Endothelial cell (in vitro differentiated cells): Measurements from ENCODE around the gene SPTBN4. TPM values are rescaled to one million over a fixed set of nuclear protein-coding genes. Genes with fewer than 3 reads are reported as not detected.

Experiments
- DNase-seq: peaks from one replicate; pipeline ENCODE4 v3.0.0; 2021; ENCODE audit warnings: low spot score
- H3K27ac Mint-ChIP-seq: one replicate; pipeline ENCODE4 v1.8.0; 2021; ENCODE audit warnings: mixed read lengths, inconsistent platforms; ENCODE audit not compliant: unreplicated experiment
- H3K27me3 Mint-ChIP-seq: one replicate; pipeline ENCODE4 v1.8.0; 2021; ENCODE audit warnings: mild to moderate bottlenecking, moderate library complexity, mixed read lengths, inconsistent platforms; ENCODE audit not compliant: unreplicated experiment
- H3K36me3 Mint-ChIP-seq: one replicate; pipeline ENCODE4 v1.8.0; 2021; ENCODE audit warnings: mild to moderate bottlenecking, low read depth, mixed read lengths, inconsistent platforms; ENCODE audit not compliant: unreplicated experiment
- H3K4me1 Mint-ChIP-seq: one replicate; pipeline ENCODE4 v1.8.0; 2021; ENCODE audit warnings: mild to moderate bottlenecking, mixed read lengths, inconsistent platforms; ENCODE audit not compliant: unreplicated experiment
- H3K4me3 Mint-ChIP-seq: one replicate; pipeline ENCODE4 v1.8.0; 2021; ENCODE audit warnings: mild to moderate bottlenecking, mixed read lengths, inconsistent platforms; ENCODE audit not compliant: unreplicated experiment
- H3K9me3 Mint-ChIP-seq: one replicate; pipeline ENCODE4 v1.8.0; 2021; ENCODE audit warnings: mixed read lengths, inconsistent platforms; ENCODE audit not compliant: unreplicated experiment
- total RNA-seq: library from RNA; stranded (reverse); fragmentation: NEBNext Ultra II Directional; extraction: Animal tissue kit (Norgen Biotek cat#: 25700); gene quantifications from one replicate; pipeline ENCODE4 v1.2.1, GENCODE V29; 2021; ENCODE audit not compliant: unreplicated experiment
- TF ChIP-seq, protein P1 (sequence below): fragments of 200-600 bp; sonication (generic); IDR thresholded peaks from one replicate; pipeline ENCODE4 v1.5.0; 2021; ENCODE audit warnings: antibody characterized with exemption; ENCODE audit not compliant: unreplicated experiment

The SPTBN4 gene
- total RNA-seq, 1 donor from 2014 or later, result 0.49 TPM

DNA sequence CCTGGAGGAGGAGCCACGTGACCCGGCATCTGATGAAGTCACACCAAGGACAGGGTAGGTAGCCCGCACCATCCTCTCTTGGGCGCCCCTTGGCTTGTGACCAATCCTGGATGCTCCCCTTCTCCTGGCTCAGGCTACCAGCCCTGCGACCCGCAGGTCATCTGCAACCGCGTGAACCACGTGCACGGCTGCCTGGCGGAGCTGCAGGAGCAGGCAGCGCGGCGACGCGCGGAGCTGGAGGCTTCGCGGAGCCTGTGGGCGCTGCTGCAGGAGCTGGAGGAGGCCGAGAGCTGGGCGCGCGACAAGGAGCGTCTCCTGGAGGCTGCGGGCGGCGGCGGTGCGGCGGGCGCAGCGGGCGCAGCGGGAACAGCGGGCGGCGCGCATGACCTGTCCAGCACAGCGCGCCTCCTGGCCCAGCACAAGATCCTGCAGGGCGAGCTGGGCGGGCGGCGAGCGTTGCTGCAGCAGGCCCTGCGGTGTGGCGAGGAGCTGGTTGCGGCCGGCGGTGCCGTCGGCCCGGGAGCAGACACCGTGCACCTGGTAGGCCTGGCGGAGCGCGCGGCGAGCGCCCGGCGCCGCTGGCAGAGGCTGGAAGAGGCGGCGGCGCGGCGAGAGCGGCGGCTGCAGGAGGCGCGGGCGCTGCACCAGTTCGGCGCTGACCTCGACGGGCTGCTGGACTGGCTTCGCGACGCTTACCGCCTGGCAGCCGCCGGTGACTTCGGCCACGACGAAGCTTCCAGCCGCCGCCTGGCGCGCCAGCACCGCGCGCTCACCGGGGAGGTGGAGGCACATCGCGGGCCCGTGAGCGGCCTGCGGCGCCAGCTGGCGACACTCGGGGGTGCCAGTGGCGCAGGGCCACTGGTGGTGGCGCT lies 45.9 kb downstream of the SPTBN4 start:
- peak; percentile 52 for DNase-seq
- TF ChIP-seq, protein P1, sequence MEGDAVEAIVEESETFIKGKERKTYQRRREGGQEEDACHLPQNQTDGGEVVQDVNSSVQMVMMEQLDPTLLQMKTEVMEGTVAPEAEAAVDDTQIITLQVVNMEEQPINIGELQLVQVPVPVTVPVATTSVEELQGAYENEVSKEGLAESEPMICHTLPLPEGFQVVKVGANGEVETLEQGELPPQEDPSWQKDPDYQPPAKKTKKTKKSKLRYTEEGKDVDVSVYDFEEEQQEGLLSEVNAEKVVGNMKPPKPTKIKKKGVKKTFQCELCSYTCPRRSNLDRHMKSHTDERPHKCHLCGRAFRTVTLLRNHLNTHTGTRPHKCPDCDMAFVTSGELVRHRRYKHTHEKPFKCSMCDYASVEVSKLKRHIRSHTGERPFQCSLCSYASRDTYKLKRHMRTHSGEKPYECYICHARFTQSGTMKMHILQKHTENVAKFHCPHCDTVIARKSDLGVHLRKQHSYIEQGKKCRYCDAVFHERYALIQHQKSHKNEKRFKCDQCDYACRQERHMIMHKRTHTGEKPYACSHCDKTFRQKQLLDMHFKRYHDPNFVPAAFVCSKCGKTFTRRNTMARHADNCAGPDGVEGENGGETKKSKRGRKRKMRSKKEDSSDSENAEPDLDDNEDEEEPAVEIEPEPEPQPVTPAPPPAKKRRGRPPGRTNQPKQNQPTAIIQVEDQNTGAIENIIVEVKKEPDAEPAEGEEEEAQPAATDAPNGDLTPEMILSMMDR, result no peak
- Mint-ChIP-seq H3K27me3 (peaks cover 20% of the 10 kb centered on the region), H3K4me3 (no peak overlapping the region), H3K36me3 (peaks cover 7% of the 10 kb centered on the region), H3K9me3 (no peaks in the 10 kb centered on the region), H3K4me1 (peaks cover 3% of the 10 kb centered on the region), H3K27ac (no peak overlapping the region)

DNA sequence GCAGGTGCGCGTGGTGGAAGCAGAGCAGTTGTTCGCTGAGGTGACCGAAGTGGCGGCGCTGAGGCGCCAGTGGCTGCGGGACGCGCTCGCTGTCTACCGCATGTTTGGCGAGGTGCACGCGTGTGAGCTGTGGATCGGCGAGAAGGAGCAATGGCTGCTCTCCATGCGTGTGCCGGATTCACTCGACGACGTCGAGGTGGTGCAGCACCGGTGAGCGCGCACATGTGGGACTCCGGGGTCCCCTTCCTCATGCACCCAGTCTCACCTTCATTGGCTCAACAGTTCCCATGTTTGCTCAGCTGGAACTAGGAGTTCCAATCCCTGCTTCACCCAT lies 46.5 kb downstream of the SPTBN4 start:
- Mint-ChIP-seq H3K36me3 (peaks cover 7% of the 10 kb centered on the region), H3K4me1 (peaks cover 3% of the 10 kb centered on the region), H3K27me3 (peaks cover 24% of the 10 kb centered on the region), H3K27ac (no peak overlapping the region), H3K9me3 (no peaks in the 10 kb centered on the region), H3K4me3 (no peak overlapping the region)
- DNase-seq, result no peak
- TF ChIP-seq, protein P1, result no peak

DNA sequence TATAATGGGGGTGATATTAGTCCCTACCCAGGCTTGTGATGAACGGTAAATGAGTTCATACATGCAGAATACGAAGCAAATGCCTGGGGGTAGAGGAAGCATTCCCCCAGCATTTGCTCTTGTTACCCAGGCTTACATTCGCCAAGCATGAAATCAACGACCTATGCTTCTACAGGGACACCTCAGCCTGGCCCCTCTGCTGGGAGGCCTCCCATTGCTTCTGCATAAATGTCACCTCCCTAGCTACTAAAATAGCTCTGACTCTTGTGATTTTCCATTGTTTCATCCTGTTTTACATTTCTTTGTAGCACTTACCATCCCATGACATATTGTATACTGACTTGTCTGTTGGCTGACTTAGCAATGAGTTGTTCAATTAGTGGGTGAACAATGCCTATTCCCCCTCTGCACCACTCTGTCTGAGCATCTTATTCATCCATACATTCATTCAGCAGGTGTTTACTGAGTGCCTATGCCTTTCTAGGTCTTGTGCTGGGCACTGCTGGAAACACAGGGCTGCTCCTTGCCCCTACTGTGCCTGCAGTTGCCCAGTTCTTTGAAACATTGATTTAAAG lies 47.0 kb downstream of the SPTBN4 start:
- H3K4me1 Mint-ChIP-seq, result peaks cover 3% of the 10 kb centered on the region
- no peak overlapping the region for H3K4me3 Mint-ChIP-seq
- DNase-seq, result no peak
- TF ChIP-seq, protein P1, result no peak
- no peak overlapping the region for H3K27ac Mint-ChIP-seq
- H3K27me3 Mint-ChIP-seq, result peaks cover 25% of the 10 kb centered on the region
- H3K9me3 Mint-ChIP-seq, result no peaks in the 10 kb centered on the region
- H3K36me3 Mint-ChIP-seq, result peaks cover 7% of the 10 kb centered on the region

DNA sequence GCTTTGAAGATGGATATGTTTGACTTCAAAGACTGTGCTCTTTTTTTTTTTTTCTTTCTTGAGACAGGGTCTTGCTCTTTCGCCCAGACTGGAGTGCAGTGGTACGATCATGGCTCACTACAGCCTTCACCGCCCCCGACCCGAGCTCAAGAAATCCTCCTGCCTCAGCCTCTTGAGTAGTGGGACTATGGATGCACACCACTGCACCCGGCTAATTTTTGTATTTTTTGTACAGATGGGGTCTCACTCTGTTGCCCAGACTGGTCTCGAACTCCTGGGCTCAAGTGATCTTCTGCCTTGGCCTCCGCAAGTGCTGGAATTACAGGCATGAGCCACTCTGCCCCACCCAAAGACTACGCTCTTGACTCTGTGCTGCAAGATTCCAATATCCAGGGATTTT lies 50.4 kb downstream of the SPTBN4 start:
- Mint-ChIP-seq H3K9me3 (no peaks in the 10 kb centered on the region), H3K27ac (no peak overlapping the region), H3K4me1 (peaks cover 4% of the 10 kb centered on the region), H3K27me3 (peaks cover 31% of the 10 kb centered on the region), H3K36me3 (peaks cover under 1% of the 10 kb centered on the region), H3K4me3 (no peak overlapping the region)
- TF ChIP-seq, protein P1, result no peak
- no peak for DNase-seq
